Gastrocnemius medialis (tissue), 4 donors: ENCODE measurements around the gene TAAR6. TPM values are rescaled to one million over a fixed set of nuclear protein-coding genes. Genes with fewer than 3 reads are reported as not detected.

Experiments used
- ATAC-seq, 2 donors: fragments of 150-250 bp; one replicate each; pipeline ENCODE4 v1.9.1; 2016
- DNase-seq, 2 donors: peaks; one replicate each; pipeline ENCODE4 v3.0.0-alpha.2; 2019
- H3K27ac ChIP-seq, 4 donors: fragments of 200-600 bp; sonication (generic); 1 replicate in 1 of 4; 2 replicates in 3 of 4; pipeline ENCODE4 v1.5.1; 2016 to 2018; ENCODE audit warnings: mild to moderate bottlenecking in 2 of 4, moderate library complexity in 1 of 4
- H3K27me3 ChIP-seq, 3 donors: fragments of 200-600 bp; sonication (generic) in 2 of 3; 1 replicate in 1 of 3; 2 replicates in 2 of 3; pipeline versions ENCODE4 v1.5.1 to v1.6.0; 2016 to 2019; ENCODE audit warnings: mild to moderate bottlenecking in 1 of 3, moderate library complexity in 1 of 3
- H3K36me3 ChIP-seq, 2 donors: fragments of 200-600 bp; sonication (generic) in 1 of 2; one replicate each; pipeline ENCODE4 v1.5.1; 2017 to 2018
- H3K4me1 ChIP-seq, 2 donors: fragments of 200-600 bp; sonication (generic) in 1 of 2; one replicate each; pipeline ENCODE4 v1.5.1; 2016 to 2017; ENCODE audit warnings: mild to moderate bottlenecking in 2 of 2
- H3K4me3 ChIP-seq, 4 donors: fragments of 200-600 bp; sonication (generic) in 3 of 4; 1 replicate in 1 of 4; 2 replicates in 3 of 4; pipeline ENCODE4 v1.5.1; 2016 to 2019; ENCODE audit warnings: mild to moderate bottlenecking in 2 of 4
- H3K9me3 ChIP-seq, 3 donors: fragments of 200-600 bp; sonication (generic) in 2 of 3; 1 replicate in 1 of 3; 2 replicates in 2 of 3; pipeline ENCODE4 v1.5.1; 2016 to 2019
- CTCF ChIP-seq, 5 experiments: fragments of 450-650 bp in 3 of 5; fragments of 200-600 bp in 2 of 5; sonication (generic) in 2 of 5; IDR thresholded peaks in 4 of 5; conservative IDR thresholded peaks in 1 of 5; 1 replicate in 4 of 5; 2 replicates in 1 of 5; pipeline ENCODE4 v1.5.1; 2016 to 2019; ENCODE audit warnings: antibody characterized with exemption in 5 of 5, mild to moderate bottlenecking in 3 of 5, moderate library complexity in 3 of 5
- POLR2A ChIP-seq, 2 donors: fragments of 450-650 bp; IDR thresholded peaks; one replicate each; pipeline ENCODE4 v1.6.1; 2017; ENCODE audit warnings: antibody characterized with exemption in 2 of 2, mild to moderate bottlenecking in 2 of 2, moderate library complexity in 2 of 2
- in situ Hi-C, 4 donors: fragments of 200-750 bp; cut with MboI; loops; one replicate each; pipeline versions ENCODE4 v1.15.0 to v1.8.0; 2017; ENCODE audit warnings: low sequenced_read_pairs in 4 of 4
- intact Hi-C: fragments of 100-400 bp; cut with DNase I; formaldehyde crosslinking; loops from one replicate; pipeline ENCODE4 v1.15.1; 2023; ENCODE audit warnings: low total_unique reads
- total RNA-seq, 4 donors: library from RNA; depleted of rRNA; stranded (reverse); fragments of >200 nt; gene quantifications; one replicate each; pipeline versions ENCODE4 v1.1.0 to v1.2.3, GENCODE V29; 2016

Gene TAAR6
- total RNA-seq, 4 donors from 2014 or later, result not detected

- H3K9me3 ChIP-seq, result no peaks in the 10 kb centered on the region
- H3K27ac ChIP-seq, result no peak overlapping the region
- in situ Hi-C loops, result no loop called here
- peaks cover 0 to 3% (median 0%) of the 10 kb centered on the region in 3 donors for H3K27me3 ChIP-seq
- H3K36me3 ChIP-seq, result no peaks in the 10 kb centered on the region
- intact Hi-C loops, result no loop called here
- H3K4me3 ChIP-seq, result no peak overlapping the region
- no peak for DNase-seq
- TF ChIP-seq POLR2A (IDR thresholded peaks at IDR 0.05) (no peak), CTCF (IDR thresholded peaks at IDR 0.05 in 4 of 5, conservative IDR thresholded peaks at IDR 0.05 in 1 of 5) (no peak)
- H3K4me1 ChIP-seq, result no peaks in the 10 kb centered on the region
- no peak for ATAC-seq
Observed at GRCh38 chr6:132566404-132566803, 3.7 kb upstream of the TAAR6 start.

- Histone ChIP-seq H3K27me3 (peaks cover 0 to 3% (median 0%) of the 10 kb centered on the region in 3 donors), H3K27ac (no peak overlapping the region), H3K4me1 (no peaks in the 10 kb centered on the region), H3K36me3 (no peaks in the 10 kb centered on the region), H3K9me3 (no peaks in the 10 kb centered on the region), H3K4me3 (no peak overlapping the region)
- intact Hi-C loops, result no loop called here
- no peak for TF ChIP-seq CTCF (IDR thresholded peaks at IDR 0.05 in 4 of 5, conservative IDR thresholded peaks at IDR 0.05 in 1 of 5)
- TF ChIP-seq POLR2A (IDR thresholded peaks at IDR 0.05), result no peak
- DNase-seq (no peak), ATAC-seq (no peak)
- in situ Hi-C loops, result no loop called here
Observed at GRCh38 chr6:132567566-132567965, 2.6 kb upstream of the TAAR6 start.

- no peak for DNase-seq
- no peak overlapping the region for H3K4me3 ChIP-seq
- no peak overlapping the region for H3K27ac ChIP-seq
- in situ Hi-C loops, result no loop called here
- ATAC-seq, result no peak
- no peaks in the 10 kb centered on the region for H3K9me3 ChIP-seq
- intact Hi-C loops, result no loop called here
- H3K4me1 ChIP-seq, result no peaks in the 10 kb centered on the region
- peaks cover 0 to 3% (median 0%) of the 10 kb centered on the region in 3 donors for H3K27me3 ChIP-seq
- TF ChIP-seq CTCF (IDR thresholded peaks at IDR 0.05 in 4 of 5, conservative IDR thresholded peaks at IDR 0.05 in 1 of 5), result no peak
- no peak for TF ChIP-seq POLR2A (IDR thresholded peaks at IDR 0.05)
- no peaks in the 10 kb centered on the region for H3K36me3 ChIP-seq
Observed at GRCh38 chr6:132568611-132569010, 1.5 kb upstream of the TAAR6 start.

- Histone ChIP-seq H3K27ac (no peak overlapping the region), H3K4me3 (no peak overlapping the region), H3K36me3 (no peaks in the 10 kb centered on the region), H3K27me3 (peaks cover 0 to 3% (median 0%) of the 10 kb centered on the region in 3 donors), H3K9me3 (no peaks in the 10 kb centered on the region), H3K4me1 (no peaks in the 10 kb centered on the region)
- ATAC-seq (no peak), DNase-seq (no peak)
- intact Hi-C loops, result no loop called here
- in situ Hi-C loops, result no loop called here
- no peak for TF ChIP-seq CTCF (IDR thresholded peaks at IDR 0.05 in 4 of 5, conservative IDR thresholded peaks at IDR 0.05 in 1 of 5)
- no peak for TF ChIP-seq POLR2A (IDR thresholded peaks at IDR 0.05)
Observed at GRCh38 chr6:132569170-132569569, 952 bp upstream of the TAAR6 start.

GRCh38 chr6:132571774-132572173 is 1.7 kb downstream of the TAAR6 start:
- H3K27me3 ChIP-seq, result peaks cover 0 to 3% (median 0%) of the 10 kb centered on the region in 3 donors
- H3K9me3 ChIP-seq, result no peaks in the 10 kb centered on the region
- ATAC-seq (no peak), DNase-seq (no peak)
- no peak overlapping the region for H3K27ac ChIP-seq
- no peak overlapping the region for H3K4me3 ChIP-seq
- TF ChIP-seq CTCF (IDR thresholded peaks at IDR 0.05 in 4 of 5, conservative IDR thresholded peaks at IDR 0.05 in 1 of 5) (no peak), POLR2A (IDR thresholded peaks at IDR 0.05) (no peak)
- no peaks in the 10 kb centered on the region for H3K36me3 ChIP-seq
- H3K4me1 ChIP-seq, result no peaks in the 10 kb centered on the region
- intact Hi-C loops (no loop called here), in situ Hi-C loops (no loop called here)
